H1 (cell line): Measurements from ENCODE around the gene OSBPL3. TPM values are rescaled to one million over a fixed set of nuclear protein-coding genes. Genes with fewer than 3 reads are reported as not detected.
A peak's percentile ranks its signal among the peaks of the same experiment; 100 is the strongest.

Experiments
- CTCF ChIA-PET: fragments of 300-600 bp; sonication (Branson Sonifier 250); formaldehyde crosslinking; loops from one replicate; lab custom pipeline; 2021; ENCODE audit not compliant: partially characterized antibody; lab: Charles Lee
- POLR2A ChIA-PET: fragments of 300-600 bp; sonication (Branson Sonifier 250); formaldehyde crosslinking; loops from one replicate; lab custom pipeline; 2021; ENCODE audit warnings: inconsistent platforms; ENCODE audit not compliant: partially characterized antibody; lab: Charles Lee
- DNase-seq, 2 experiments: peaks; one replicate each; pipeline versions ENCODE4 v3.0.0 to v3.0.0-alpha.2; 2010 to 2022; ENCODE audit warnings: low spot score in 2 of 2, low read depth in 1 of 2, mixed read lengths in 1 of 2
- FAIRE-seq: peaks from 2 replicates; lab custom pipeline; 2011; peaks lifted over from hg19 to GRCh38; lab: Jason Lieb, UNC
- H2AFZ ChIP-seq: 2 replicates; pipeline ENCODE4 v1.8.1; 2012; ENCODE audit warnings: low read length, inconsistent platforms
- H2AK5ac ChIP-seq: 2 replicates; pipeline ENCODE4 v1.6.1; 2013; ENCODE audit warnings: low read depth, low read length
- H2BK120ac ChIP-seq: replicated peaks from 2 replicates; pipeline ENCODE3; 2013; ENCODE audit warnings: low read depth, low read length, inconsistent platforms
- H2BK12ac ChIP-seq: 2 replicates; pipeline ENCODE4 v1.6.1; 2013; ENCODE audit warnings: low read depth, low read length
- H2BK15ac ChIP-seq: 2 replicates; pipeline ENCODE4 v1.6.1; 2013; ENCODE audit warnings: low read length
- H2BK20ac ChIP-seq: 2 replicates; pipeline ENCODE4 v1.6.1; 2013; ENCODE audit warnings: low read length
- H2BK5ac ChIP-seq: 2 replicates; pipeline ENCODE4 v1.6.1; 2013; ENCODE audit warnings: low read depth, low read length
- H3K14ac ChIP-seq: 2 replicates; pipeline ENCODE4 v1.6.1; 2013; ENCODE audit warnings: inconsistent platforms; ENCODE audit not compliant: insufficient read length
- H3K18ac ChIP-seq: 2 replicates; pipeline ENCODE4 v1.6.1; 2013; ENCODE audit warnings: low read length; ENCODE audit errors: extremely low read depth
- H3K23ac ChIP-seq: 2 replicates; pipeline ENCODE4 v1.6.1; 2013; ENCODE audit warnings: inconsistent platforms; ENCODE audit not compliant: insufficient read length
- H3K23me2 ChIP-seq: 2 replicates; pipeline ENCODE4 v1.6.1; 2013; ENCODE audit warnings: low read depth, low read length
- H3K27ac ChIP-seq: 2 replicates; pipeline ENCODE4 v1.6.1; 2011; ENCODE audit warnings: low read depth, low read length, inconsistent platforms
- H3K27me3 ChIP-seq, 4 experiments: replicated peaks in 1 of 4; 1 replicate in 1 of 4; 2 replicates in 3 of 4; pipeline versions ENCODE4 v1.6.1 to v1.8.1; 2011 to 2013; ENCODE audit warnings: low read length in 3 of 4, mild to moderate bottlenecking in 3 of 4, inconsistent platforms in 2 of 4, mixed read lengths in 2 of 4, moderate library complexity in 1 of 4; ENCODE audit not compliant: control insufficient read depth in 3 of 4, insufficient read depth in 3 of 4; ENCODE audit errors: extremely low read depth in 1 of 4
- H3K36me3 ChIP-seq, 4 experiments: 2 replicates each; pipeline versions ENCODE4 v1.6.1 to v1.8.1; 2011 to 2013; ENCODE audit warnings: mild to moderate bottlenecking in 4 of 4, low read length in 3 of 4, moderate library complexity in 2 of 4, control low read depth in 1 of 4, inconsistent platforms in 1 of 4; ENCODE audit not compliant: insufficient read depth in 4 of 4, control insufficient read depth in 2 of 4
- H3K4ac ChIP-seq: replicated peaks from 2 replicates; pipeline ENCODE3; 2013; ENCODE audit warnings: low read length, low read depth, mixed read lengths, inconsistent platforms; ENCODE audit not compliant: insufficient read length
- H3K4me1 ChIP-seq, 4 experiments: replicated peaks in 1 of 4; 1 replicate in 1 of 4; 2 replicates in 3 of 4; pipeline versions ENCODE4 v1.6.1 to v1.8.1; 2011 to 2013; ENCODE audit warnings: low read length in 3 of 4, inconsistent platforms in 2 of 4, mixed read lengths in 1 of 4; ENCODE audit not compliant: insufficient read depth in 4 of 4, control insufficient read depth in 3 of 4
- H3K4me2 ChIP-seq, 2 experiments: 2 replicates each; pipeline versions ENCODE4 v1.6.1 to v1.8.1; 2011 to 2013; ENCODE audit warnings: low read depth in 2 of 2, low read length in 2 of 2, control low read depth in 1 of 2, inconsistent platforms in 1 of 2, mild to moderate bottlenecking in 1 of 2; ENCODE audit not compliant: insufficient read depth in 1 of 2
- H3K4me3 ChIP-seq, 4 experiments: fragments of 200-600, 300-600 bp in 1 of 4; sonication (generic), shearing (Covaris generic), sonication (Bioruptor Twin) in 1 of 4; 2 replicates each; pipeline versions ENCODE4 v1.5.1 to v1.8.1; 2011 to 2016; ENCODE audit warnings: low read length in 4 of 4, low read depth in 3 of 4, control low read depth in 2 of 4, inconsistent platforms in 2 of 4, mild to moderate bottlenecking in 2 of 4, mixed read lengths in 1 of 4, moderate library complexity in 1 of 4; ENCODE audit not compliant: insufficient read depth in 2 of 4; ENCODE audit errors: extremely low read depth in 1 of 4
- H3K56ac ChIP-seq: replicated peaks from 2 replicates; pipeline ENCODE3; 2013; ENCODE audit warnings: low read depth, mild to moderate bottlenecking, mixed read lengths, low read length, inconsistent platforms; ENCODE audit not compliant: insufficient read length
- H3K79me1 ChIP-seq: 2 replicates; pipeline ENCODE4 v1.6.1; 2013; ENCODE audit warnings: low read depth, low read length, control low read depth
- H3K79me2 ChIP-seq, 2 experiments: 2 replicates each; pipeline versions ENCODE4 v1.6.1 to v1.8.1; 2012 to 2013; ENCODE audit warnings: low read length in 2 of 2, mild to moderate bottlenecking in 2 of 2, inconsistent platforms in 1 of 2; ENCODE audit not compliant: insufficient read depth in 2 of 2, control insufficient read depth in 1 of 2
- H3K9ac ChIP-seq, 4 experiments: replicated peaks in 1 of 4; 1 replicate in 1 of 4; 2 replicates in 3 of 4; pipeline versions ENCODE4 v1.6.1 to v1.8.1; 2011 to 2013; ENCODE audit warnings: low read depth in 3 of 4, low read length in 3 of 4, control low read depth in 2 of 4, mild to moderate bottlenecking in 2 of 4, moderate library complexity in 2 of 4, inconsistent platforms in 1 of 4; ENCODE audit errors: extremely low read depth in 1 of 4
- H3K9me3 ChIP-seq, 2 experiments: 2 replicates each; pipeline versions ENCODE4 v1.6.1 to v1.8.1; 2012 to 2013; ENCODE audit warnings: mild to moderate bottlenecking in 2 of 2, moderate library complexity in 2 of 2, control low read depth in 1 of 2, inconsistent platforms in 1 of 2, low read depth in 1 of 2, low read length in 1 of 2, mixed read lengths in 1 of 2; ENCODE audit not compliant: insufficient read depth in 2 of 2
- H4K20me1 ChIP-seq, 2 experiments: replicated peaks in 1 of 2; 2 replicates each; pipeline versions ENCODE3 to v1.8.1; 2011 to 2013; ENCODE audit warnings: inconsistent platforms in 2 of 2, low read length in 2 of 2, mild to moderate bottlenecking in 1 of 2; ENCODE audit not compliant: insufficient read depth in 2 of 2, control insufficient read depth in 1 of 2
- H4K5ac ChIP-seq: 2 replicates; pipeline ENCODE4 v1.6.1; 2013; ENCODE audit warnings: low read length, low read depth, mixed read lengths, inconsistent platforms; ENCODE audit not compliant: insufficient read length
- H4K8ac ChIP-seq: 2 replicates; pipeline ENCODE4 v1.8.0; 2013; ENCODE audit warnings: mild to moderate bottlenecking, moderate library complexity, low read length, inconsistent platforms; ENCODE audit not compliant: insufficient read depth; ENCODE audit errors: extremely low read depth
- H4K91ac ChIP-seq: replicated peaks from 2 replicates; pipeline ENCODE3; 2013; ENCODE audit warnings: low read length, mixed read lengths, inconsistent platforms; ENCODE audit not compliant: insufficient read length
- ATF3 ChIP-seq: IDR thresholded peaks from 2 replicates; pipeline ENCODE4 v1.6.1; 2011; ENCODE audit warnings: low read depth, mild to moderate bottlenecking, low read length; ENCODE audit not compliant: insufficient read depth
- ZNF274 ChIP-seq: IDR thresholded peaks from 2 replicates; pipeline ENCODE4 v1.7.0; 2012; ENCODE audit warnings: low read length, borderline replicate concordance; ENCODE audit errors: extremely low read depth
- WGBS, 2 experiments: shearing (Covaris generic) in 1 of 2; methylation state at CpG; one replicate each; pipeline versions ENCODE4 v1.1.6 to v1.1.7; 2013 to 2015; ENCODE audit warnings: low lambda C conversion rate in 2 of 2, mixed read lengths in 2 of 2, inconsistent platforms in 1 of 2, low coverage in 1 of 2, missing lambda C conversion rate in 1 of 2; ENCODE audit not compliant: insufficient replicate concordance in 2 of 2, insufficient coverage in 1 of 2, insufficient read length in 1 of 2; ENCODE audit errors: extremely low coverage in 1 of 2, missing lambda C conversion rate in 1 of 2; 5-methylcytosine and 5-hydroxymethylcytosine counted together
- polyA plus RNA-seq, 7 experiments: library from polyadenylated mRNA; depleted of rRNA in 3 of 7; stranded (reverse) in 5 of 7; unstranded in 2 of 7; fragments of >200 nt in 5 of 7; fragments of 200-250 nt in 2 of 7; gene quantifications; 1 replicate in 5 of 7; 2 replicates in 1 of 7; 4 replicates in 1 of 7; pipeline versions ENCODE4 v1.2.1 to v1.2.3, GENCODE V29; 2011 to 2013; ENCODE audit warnings: missing spikeins in 2 of 7, mixed read lengths in 2 of 7
- total RNA-seq: library from RNA; stranded (reverse); fragmentation: NEBNext Ultra II Directional; extraction: Animal tissue kit (Norgen Biotek cat#: 25700); gene quantifications from 2 replicates; pipeline ENCODE4 v1.2.1, GENCODE V29; 2021

OSBPL3 gene
- total and polyA plus RNA-seq, 2 of the 8 experiments (the other 6 are each of a cell fraction or from before 2014, with no cell fraction given) = 2.8 to 13.9 TPM

- no peak overlapping the region for H3K4ac ChIP-seq
- H4K20me1 ChIP-seq = no peaks in the 10 kb centered on the region
- no peak overlapping the region for H3K4me2 ChIP-seq
- no peak overlapping the region for H2BK15ac ChIP-seq
- H3K23ac ChIP-seq = no peak overlapping the region
- no peak overlapping the region for H3K4me3 ChIP-seq
- H3K56ac ChIP-seq = no peak overlapping the region
- H2BK120ac ChIP-seq = no peak overlapping the region
- H4K8ac ChIP-seq = no peak overlapping the region
- H3K23me2 ChIP-seq = no peaks in the 10 kb centered on the region; the same call in 1 of the 2 replicates
- no peak overlapping the region for H3K9ac ChIP-seq
- no peak overlapping the region for H2AFZ ChIP-seq
- no peaks in the 10 kb centered on the region for H3K9me3 ChIP-seq
- H3K79me2 ChIP-seq = peaks cover 0 to 45% of the 10 kb centered on the region in 2 experiments; a peak in 2 of 4 replicates
- H3K27ac ChIP-seq = no peak overlapping the region
- ChIA-PET CTCF (interaction anchor here (0.9 to 1.4 kb wide), 4 partner anchors 9 to 122 kb away, joined by 3 to 4 read pairs (median 3); no protein-coding TSS in a partner anchor), POLR2A (interaction anchor here (1.1 kb wide), 1 partner anchor 9 kb away, joined by 3 read pairs; no protein-coding TSS in a partner anchor)
- H3K27me3 ChIP-seq = no peaks in the 10 kb centered on the region
- no peak overlapping the region for H3K14ac ChIP-seq
- H2BK12ac ChIP-seq = no peak overlapping the region
- FAIRE-seq (no peak), DNase-seq (no peak)
- WGBS, 2 experiments = 82% methylated on average over 1 of the region's 1 CpG; no CpG with 5 or more reads in 1 of the 2 experiments
- H2BK5ac ChIP-seq = no peak overlapping the region
- no peak overlapping the region for H4K5ac ChIP-seq
- peak overlapping the region; percentile 17; the same call in 1 of the 2 replicates for H3K18ac ChIP-seq
- no peak overlapping the region for H2BK20ac ChIP-seq
- H2AK5ac ChIP-seq = no peak overlapping the region
- H3K79me1 ChIP-seq = no peaks in the 10 kb centered on the region; the same call in 1 of the 2 replicates
- no peaks in the 10 kb centered on the region for H3K36me3 ChIP-seq
- no peak overlapping the region for H4K91ac ChIP-seq
- H3K4me1 ChIP-seq = peaks cover 0 to 16% (median 4%) of the 10 kb centered on the region in 4 experiments; a peak in 3 of 7 replicates
- no peak for TF ChIP-seq ATF3
- no peak for TF ChIP-seq ZNF274
Observed at GRCh38 chr7:24972166-24972477, 7.9 kb downstream of the OSBPL3 start.
